PC-9 (cell line): ENCODE data around the gene COPG1.
"Not testable (repeated sequence)": the region's sequence is repeated elsewhere in the genome, so short reads cannot be mapped to it uniquely, and the experiment has no call there.

Experiments used
- EZH2 ChIP-seq: fragments of 200-600 bp; sonication (generic); IDR thresholded peaks from 2 replicates; pipeline ENCODE4 v1.8.0; 2017; ENCODE audit warnings: antibody characterized with exemption, low read depth
- TF ChIP-seq, protein P1 (sequence below): fragments of 200-600 bp; sonication (generic); conservative IDR thresholded peaks from 2 replicates; pipeline ENCODE4 v1.6.1; 2017; ENCODE audit warnings: mixed run types, antibody characterized with exemption, mild to moderate bottlenecking, moderate library complexity

DNA sequence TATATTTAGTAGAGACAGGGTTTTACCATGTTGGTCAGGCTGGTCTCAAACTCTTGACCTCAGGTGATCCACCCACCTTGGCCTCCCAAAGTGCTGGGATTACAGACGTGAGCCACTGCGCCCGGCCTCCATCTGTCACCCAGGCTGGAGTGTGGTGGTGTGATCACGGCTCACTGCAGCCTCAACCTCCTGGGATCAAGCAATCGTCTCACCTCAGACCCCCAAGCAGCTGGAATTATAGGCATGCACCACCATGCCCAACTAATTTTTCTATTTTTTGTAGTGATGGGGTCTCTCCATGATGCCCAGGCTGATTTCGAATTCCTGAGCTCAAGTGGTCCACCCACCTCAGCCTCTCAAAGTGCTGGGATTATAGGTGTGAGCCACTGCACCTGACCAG is 15.6 kb downstream of the COPG1 start:
- TF ChIP-seq, protein P1, sequence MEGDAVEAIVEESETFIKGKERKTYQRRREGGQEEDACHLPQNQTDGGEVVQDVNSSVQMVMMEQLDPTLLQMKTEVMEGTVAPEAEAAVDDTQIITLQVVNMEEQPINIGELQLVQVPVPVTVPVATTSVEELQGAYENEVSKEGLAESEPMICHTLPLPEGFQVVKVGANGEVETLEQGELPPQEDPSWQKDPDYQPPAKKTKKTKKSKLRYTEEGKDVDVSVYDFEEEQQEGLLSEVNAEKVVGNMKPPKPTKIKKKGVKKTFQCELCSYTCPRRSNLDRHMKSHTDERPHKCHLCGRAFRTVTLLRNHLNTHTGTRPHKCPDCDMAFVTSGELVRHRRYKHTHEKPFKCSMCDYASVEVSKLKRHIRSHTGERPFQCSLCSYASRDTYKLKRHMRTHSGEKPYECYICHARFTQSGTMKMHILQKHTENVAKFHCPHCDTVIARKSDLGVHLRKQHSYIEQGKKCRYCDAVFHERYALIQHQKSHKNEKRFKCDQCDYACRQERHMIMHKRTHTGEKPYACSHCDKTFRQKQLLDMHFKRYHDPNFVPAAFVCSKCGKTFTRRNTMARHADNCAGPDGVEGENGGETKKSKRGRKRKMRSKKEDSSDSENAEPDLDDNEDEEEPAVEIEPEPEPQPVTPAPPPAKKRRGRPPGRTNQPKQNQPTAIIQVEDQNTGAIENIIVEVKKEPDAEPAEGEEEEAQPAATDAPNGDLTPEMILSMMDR = not testable (repeated sequence)
- TF ChIP-seq EZH2 = not testable (repeated sequence)
